ENCODE measurements around the gene MAVS. TPM values are rescaled to one million over a fixed set of nuclear protein-coding genes. Genes with fewer than 3 reads are reported as not detected.
"Not testable (repeated sequence)": the region's sequence is repeated elsewhere in the genome, so short reads cannot be mapped to it uniquely, and the experiment has no call there.

MAVS gene
- polyA plus RNA-seq, 1 donor from 2014 or later = 7.3 TPM

GRCh38 chr20:3898181-3898580, 51.5 kb downstream of the MAVS start:
- not testable (repeated sequence) for H3K9me3 Mint-ChIP-seq, H3K27me3 Mint-ChIP-seq, H3K36me3 Mint-ChIP-seq
- peak overlapping the region in 1 of 4 donors; percentile 55 for H3K4me3 Mint-ChIP-seq
- peaks cover 52 to 62% (median 53%) of the 10 kb centered on the region in 3 donors for H3K4me1 Mint-ChIP-seq
- H3K27ac Mint-ChIP-seq = peak overlapping the region in 1 of 3 donors; percentile 90

GRCh38 chr20:3898639-3899038, 52.0 kb downstream of the MAVS start:
- Mint-ChIP-seq H3K4me1 (peaks cover 48 to 58% (median 50%) of the 10 kb centered on the region in 3 donors), H3K27me3 (no peaks in the 10 kb centered on the region), H3K9me3 (no peaks in the 10 kb centered on the region), H3K36me3 (peaks cover 6% of the 10 kb centered on the region), H3K4me3 (peak overlapping the region in 2 of 4 donors; percentile 55 to 63), H3K27ac (no peak overlapping the region)

- Mint-ChIP-seq H3K27ac (peak overlapping the region in 2 of 3 donors; percentile 50 to 79), H3K27me3 (no peaks in the 10 kb centered on the region), H3K9me3 (no peaks in the 10 kb centered on the region), H3K4me3 (peak overlapping the region; percentile 4 to 79 (median 71)), H3K4me1 (peaks cover 48 to 56% (median 51%) of the 10 kb centered on the region in 3 donors), H3K36me3 (peaks cover 3% of the 10 kb centered on the region)
Measured at GRCh38 chr20:3900187-3900604, 53.6 kb downstream of the MAVS start.

- Mint-ChIP-seq H3K36me3 (peaks cover 3% of the 10 kb centered on the region), H3K27ac (peak overlapping the region; percentile 71 to 76 (median 74)), H3K4me1 (peaks cover 42 to 52% (median 48%) of the 10 kb centered on the region in 3 donors), H3K4me3 (peak overlapping the region; percentile 9 to 77 (median 46)), H3K27me3 (no peaks in the 10 kb centered on the region), H3K9me3 (no peaks in the 10 kb centered on the region)
Measured at GRCh38 chr20:3901028-3901705, 54.5 kb downstream of the MAVS start.

- H3K27ac Mint-ChIP-seq = peak overlapping the region; percentile 71 to 76 (median 74)
- peaks cover 43 to 54% (median 50%) of the 10 kb centered on the region in 3 donors for H3K4me1 Mint-ChIP-seq
Measured at GRCh38 chr20:3901706-3902440, 55.2 kb downstream of the MAVS start.

GRCh38 chr20:3902446-3902845, 55.8 kb downstream of the MAVS start:
- no peak overlapping the region for H3K4me3 Mint-ChIP-seq
- peaks cover 3% of the 10 kb centered on the region for H3K36me3 Mint-ChIP-seq
- no peaks in the 10 kb centered on the region for H3K9me3 Mint-ChIP-seq
- H3K27me3 Mint-ChIP-seq = no peaks in the 10 kb centered on the region
- H3K4me1 Mint-ChIP-seq = peaks cover 43 to 56% (median 49%) of the 10 kb centered on the region in 3 donors
- peak overlapping the region in 2 of 3 donors; percentile 10 to 76 for H3K27ac Mint-ChIP-seq

More at GRCh38 chr20:3901706-3902440, 55.2 kb downstream of the MAVS start:
- no peaks in the 10 kb centered on the region for H3K27me3 Mint-ChIP-seq
- peaks cover 3% of the 10 kb centered on the region for H3K36me3 Mint-ChIP-seq
- H3K9me3 Mint-ChIP-seq = no peaks in the 10 kb centered on the region
- H3K4me3 Mint-ChIP-seq = peak overlapping the region; percentile 9 to 77 (median 46)

- Mint-ChIP-seq H3K27me3 (no peaks in the 10 kb centered on the region), H3K4me3 (peak overlapping the region in 1 of 4 donors; percentile 2)
Measured at GRCh38 chr20:3904224-3904623, 57.6 kb downstream of the MAVS start.

GRCh38 chr20:3904857-3905256, 58.2 kb downstream of the MAVS start:
- peak overlapping the region in 1 of 3 donors; percentile 69 for H3K27ac Mint-ChIP-seq

More at GRCh38 chr20:3904224-3904623, 57.6 kb downstream of the MAVS start:
- Mint-ChIP-seq H3K9me3 (no peaks in the 10 kb centered on the region), H3K4me1 (peaks cover 53 to 58% (median 56%) of the 10 kb centered on the region in 3 donors), H3K36me3 (peaks cover 3% of the 10 kb centered on the region), H3K27ac (peak overlapping the region in 1 of 3 donors; percentile 69)

GRCh38 chr20:3906744-3907721, 60.4 kb downstream of the MAVS start:
- not testable (repeated sequence) for H3K9me3 Mint-ChIP-seq, H3K27me3 Mint-ChIP-seq, H3K36me3 Mint-ChIP-seq
- Mint-ChIP-seq H3K27ac (peak overlapping the region; percentile 47 to 90 (median 87)), H3K4me3 (peak overlapping the region in 3 of 4 donors; percentile 7 to 87 (median 86)), H3K4me1 (peaks cover 31 to 38% (median 35%) of the 10 kb centered on the region in 3 donors)

More at GRCh38 chr20:3904857-3905256, 58.2 kb downstream of the MAVS start:
- Mint-ChIP-seq H3K4me3 (peak overlapping the region in 1 of 4 donors; percentile 20), H3K36me3 (peaks cover 3% of the 10 kb centered on the region), H3K4me1 (peaks cover 50 to 53% (median 52%) of the 10 kb centered on the region in 3 donors), H3K9me3 (no peaks in the 10 kb centered on the region), H3K27me3 (no peaks in the 10 kb centered on the region)

- Mint-ChIP-seq H3K9me3 (no peaks in the 10 kb centered on the region), H3K27ac (peak overlapping the region in 1 of 3 donors; percentile 34), H3K4me1 (peaks cover 24 to 31% (median 30%) of the 10 kb centered on the region in 3 donors), H3K36me3 (peaks cover 3% of the 10 kb centered on the region), H3K4me3 (no peak overlapping the region), H3K27me3 (no peaks in the 10 kb centered on the region)
Measured at GRCh38 chr20:3908667-3909066, 62.0 kb downstream of the MAVS start.

GRCh38 chr20:3909952-3910366, 63.3 kb downstream of the MAVS start:
- Mint-ChIP-seq H3K9me3 (no peaks in the 10 kb centered on the region), H3K27ac (no peak overlapping the region), H3K27me3 (no peaks in the 10 kb centered on the region), H3K4me3 (no peak overlapping the region), H3K4me1 (peaks cover 19 to 29% (median 28%) of the 10 kb centered on the region in 3 donors), H3K36me3 (peaks cover 6% of the 10 kb centered on the region)

- H3K9me3 Mint-ChIP-seq = no peaks in the 10 kb centered on the region
- H3K36me3 Mint-ChIP-seq = peaks cover 6% of the 10 kb centered on the region
- peaks cover 23 to 30% (median 27%) of the 10 kb centered on the region in 3 donors for H3K4me1 Mint-ChIP-seq
- H3K4me3 Mint-ChIP-seq = no peak overlapping the region
- peak overlapping the region in 1 of 3 donors; percentile 45 for H3K27ac Mint-ChIP-seq
- no peaks in the 10 kb centered on the region for H3K27me3 Mint-ChIP-seq
Measured at GRCh38 chr20:3910853-3911252, 64.2 kb downstream of the MAVS start.

GRCh38 chr20:3911956-3912355, 65.3 kb downstream of the MAVS start:
- H3K27me3 Mint-ChIP-seq = no peaks in the 10 kb centered on the region
- H3K9me3 Mint-ChIP-seq = no peaks in the 10 kb centered on the region
- no peak overlapping the region for H3K4me3 Mint-ChIP-seq
- peaks cover 18 to 23% (median 21%) of the 10 kb centered on the region in 3 donors for H3K4me1 Mint-ChIP-seq
- peaks cover 6% of the 10 kb centered on the region for H3K36me3 Mint-ChIP-seq
- H3K27ac Mint-ChIP-seq = peak overlapping the region in 1 of 3 donors; percentile 45

- H3K4me1 Mint-ChIP-seq = peaks cover 6 to 8% (median 7%) of the 10 kb centered on the region in 3 donors
- no peak overlapping the region for H3K4me3 Mint-ChIP-seq
- H3K9me3 Mint-ChIP-seq = no peaks in the 10 kb centered on the region
- H3K36me3 Mint-ChIP-seq = peaks cover 8% of the 10 kb centered on the region
- H3K27me3 Mint-ChIP-seq = no peaks in the 10 kb centered on the region
- H3K27ac Mint-ChIP-seq = peak overlapping the region in 1 of 3 donors; percentile 59
Measured at GRCh38 chr20:3914446-3914845, 67.8 kb downstream of the MAVS start.
